Kidney (tissue), 14 donors: Measurements from ENCODE around the gene CYBA. TPM values are rescaled to one million over a fixed set of nuclear protein-coding genes. Genes with fewer than 3 reads are reported as not detected.

Source experiments
- DNase-seq, 5 donors: peaks; one replicate each; pipeline ENCODE4 v3.0.0-alpha.2; 2013 to 2020
- FAIRE-seq: peaks from 2 replicates; lab custom pipeline; 2012; peaks lifted over from hg19 to GRCh38; lab: Jason Lieb, UNC
- H3K27ac ChIP-seq, 2 donors: one replicate each; pipeline ENCODE4 v1.7.0; 2013; ENCODE audit warnings: low read depth in 2 of 2, low read length in 2 of 2, inconsistent platforms in 1 of 2
- H3K27me3 ChIP-seq: one replicate; pipeline ENCODE4 v1.7.1; 2013; ENCODE audit warnings: low read length, inconsistent platforms; ENCODE audit not compliant: control insufficient read depth, insufficient read depth
- H3K36me3 ChIP-seq, 3 donors: one replicate each; pipeline versions ENCODE4 v1.7.0 to v1.7.1; 2013; ENCODE audit warnings: low read length in 3 of 3, control low read depth in 1 of 3, inconsistent platforms in 1 of 3; ENCODE audit not compliant: insufficient read depth in 3 of 3, control insufficient read depth in 2 of 3
- H3K4me1 ChIP-seq, 3 donors: one replicate each; pipeline versions ENCODE4 v1.7.0 to v1.7.1; 2013; ENCODE audit warnings: low read length in 3 of 3, inconsistent platforms in 1 of 3, low read depth in 1 of 3; ENCODE audit not compliant: control insufficient read depth in 2 of 3, insufficient read depth in 2 of 3
- H3K4me3 ChIP-seq, 3 donors: one replicate each; pipeline versions ENCODE4 v1.7.0 to v1.8.1; 2013; ENCODE audit warnings: low read length in 3 of 3, control low read depth in 1 of 3, inconsistent platforms in 1 of 3
- H3K9ac ChIP-seq, 3 donors: one replicate each; pipeline versions ENCODE4 v1.7.0 to v1.7.1; 2013; ENCODE audit warnings: low read length in 3 of 3, control low read depth in 1 of 3, inconsistent platforms in 1 of 3
- H3K9me3 ChIP-seq, 3 donors: one replicate each; pipeline versions ENCODE4 v1.7.0 to v1.7.1; 2013; ENCODE audit warnings: low read length in 3 of 3, control low read depth in 1 of 3, inconsistent platforms in 1 of 3; ENCODE audit not compliant: control insufficient read depth in 2 of 3, insufficient read depth in 1 of 3
- intact Hi-C: fragments of 100-400 bp; cut with DNase I; formaldehyde crosslinking; loops from one replicate; pipeline ENCODE4 v1.11.1; 2022
- polyA plus RNA-seq: library from polyadenylated mRNA; stranded (reverse); fragments of 350-450 nt; fragmentation: Illumina TruSeq; extraction: RNeasy Lipid Tissue Mini Kit (QIAGEN cat#74804); gene quantifications from one replicate; pipeline ENCODE4 v1.2.3, GENCODE V29; 2014; ENCODE audit warnings: low read depth, low replicate concordance; ENCODE audit not compliant: insufficient read depth
- total RNA-seq: library from RNA; stranded (reverse); fragmentation: NEBNext Ultra II Directional; extraction: Animal tissue kit (Norgen Biotek cat#: 25700); gene quantifications from one replicate; pipeline ENCODE4 v1.2.1, GENCODE V29; 2021
- TF ChIP-seq, protein P1 (sequence below): IDR thresholded peaks from 3 replicates; pipeline ENCODE4 v1.5.1; 2012; ENCODE audit warnings: mild to moderate bottlenecking, moderate library complexity, borderline replicate concordance; ENCODE audit not compliant: insufficient read depth; ENCODE audit errors: extremely low read depth
- donor health status: control.
- donor health status: control.
- donor health status: control.
- donor health status: control.
- donor health status: control.
- donor health status: DM: yes; HTN: yes; CAD: no.
- donor health status: Normal renal cell carcinoma (clear cell type).

Gene CYBA
- total and polyA plus RNA-seq, 2 donors from 2014 or later: 263 to 395 TPM

DNA sequence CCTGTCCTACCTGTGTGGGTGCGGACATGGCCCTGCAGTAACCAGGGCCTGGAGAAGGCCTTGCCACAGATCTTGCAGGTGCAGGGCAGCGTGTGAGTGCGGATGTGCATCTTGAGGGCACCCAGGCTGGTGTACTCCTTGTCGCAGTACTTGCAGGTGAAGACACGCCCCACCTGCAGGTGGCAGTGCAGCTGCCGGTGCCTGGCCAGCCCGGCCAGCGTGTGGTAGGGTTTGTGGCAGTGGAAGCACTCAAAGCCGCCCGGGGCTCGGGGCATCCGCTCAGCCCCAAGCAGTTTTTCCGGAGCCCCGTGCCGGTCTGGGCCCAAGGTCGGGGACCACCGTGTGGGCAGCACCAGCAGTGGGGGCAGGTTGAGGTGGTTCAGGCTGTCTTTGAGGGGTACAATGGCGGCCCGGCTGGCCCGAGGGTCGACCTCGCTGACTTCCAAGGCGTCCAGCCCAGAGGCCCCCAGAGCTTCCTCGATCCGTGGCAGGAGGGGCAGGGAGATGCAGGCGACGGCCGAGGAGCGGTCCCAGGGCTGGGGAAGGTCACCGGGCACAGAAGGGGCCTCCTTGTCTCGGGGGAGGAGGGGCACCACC lies 30.3 kb upstream of the CYBA start:
- peaks cover 0 to 2% (median 0%) of the 10 kb centered on the region in 3 donors for H3K4me1 ChIP-seq
- H3K9me3 ChIP-seq: no peaks in the 10 kb centered on the region
- H3K36me3 ChIP-seq: no peaks in the 10 kb centered on the region
- no peak overlapping the region for H3K9ac ChIP-seq
- DNase-seq: peak in 1 of 5 donors; percentile 77
- no peak overlapping the region for H3K27ac ChIP-seq
- H3K4me3 ChIP-seq: no peak overlapping the region
- TF ChIP-seq, protein P1, sequence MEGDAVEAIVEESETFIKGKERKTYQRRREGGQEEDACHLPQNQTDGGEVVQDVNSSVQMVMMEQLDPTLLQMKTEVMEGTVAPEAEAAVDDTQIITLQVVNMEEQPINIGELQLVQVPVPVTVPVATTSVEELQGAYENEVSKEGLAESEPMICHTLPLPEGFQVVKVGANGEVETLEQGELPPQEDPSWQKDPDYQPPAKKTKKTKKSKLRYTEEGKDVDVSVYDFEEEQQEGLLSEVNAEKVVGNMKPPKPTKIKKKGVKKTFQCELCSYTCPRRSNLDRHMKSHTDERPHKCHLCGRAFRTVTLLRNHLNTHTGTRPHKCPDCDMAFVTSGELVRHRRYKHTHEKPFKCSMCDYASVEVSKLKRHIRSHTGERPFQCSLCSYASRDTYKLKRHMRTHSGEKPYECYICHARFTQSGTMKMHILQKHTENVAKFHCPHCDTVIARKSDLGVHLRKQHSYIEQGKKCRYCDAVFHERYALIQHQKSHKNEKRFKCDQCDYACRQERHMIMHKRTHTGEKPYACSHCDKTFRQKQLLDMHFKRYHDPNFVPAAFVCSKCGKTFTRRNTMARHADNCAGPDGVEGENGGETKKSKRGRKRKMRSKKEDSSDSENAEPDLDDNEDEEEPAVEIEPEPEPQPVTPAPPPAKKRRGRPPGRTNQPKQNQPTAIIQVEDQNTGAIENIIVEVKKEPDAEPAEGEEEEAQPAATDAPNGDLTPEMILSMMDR: peak; percentile 19
- peaks cover 9% of the 10 kb centered on the region for H3K27me3 ChIP-seq
- intact Hi-C loops: no loop called here
- no peak for FAIRE-seq

DNA sequence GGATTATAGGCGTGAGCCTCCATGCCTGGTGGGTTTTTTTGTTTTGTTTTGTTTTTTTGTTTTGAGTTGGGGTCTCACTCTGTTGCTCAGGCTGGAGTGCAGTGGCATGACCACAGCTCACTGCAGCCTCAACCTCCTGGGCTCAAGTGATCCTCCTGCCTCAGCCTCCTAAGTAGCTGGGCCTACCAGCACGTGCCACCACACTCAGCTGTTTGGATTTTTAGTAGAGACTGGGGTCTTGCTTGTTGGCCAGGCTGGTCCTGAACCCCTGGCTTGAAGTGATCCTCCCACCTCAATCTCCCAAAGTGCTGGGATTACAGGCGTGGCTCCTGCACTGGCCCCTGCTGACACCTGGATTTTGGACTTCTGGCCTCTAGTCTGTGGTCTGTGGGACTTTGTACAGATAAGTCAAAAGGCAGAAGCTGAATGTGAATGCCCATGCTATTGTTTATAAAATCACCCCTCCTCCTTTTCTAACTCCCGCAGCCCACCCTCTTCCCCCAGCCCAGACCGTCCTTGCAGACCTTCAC lies 29.8 kb upstream of the CYBA start:
- TF ChIP-seq, protein P1: no peak
- Histone ChIP-seq H3K4me3 (no peak overlapping the region), H3K9me3 (no peaks in the 10 kb centered on the region), H3K4me1 (peaks cover 0 to 2% (median 0%) of the 10 kb centered on the region in 3 donors), H3K36me3 (no peaks in the 10 kb centered on the region), H3K27me3 (peaks cover 9% of the 10 kb centered on the region), H3K9ac (no peak overlapping the region), H3K27ac (no peak overlapping the region)
- no peak for FAIRE-seq
- intact Hi-C loops: no loop called here
- no peak for DNase-seq

DNA sequence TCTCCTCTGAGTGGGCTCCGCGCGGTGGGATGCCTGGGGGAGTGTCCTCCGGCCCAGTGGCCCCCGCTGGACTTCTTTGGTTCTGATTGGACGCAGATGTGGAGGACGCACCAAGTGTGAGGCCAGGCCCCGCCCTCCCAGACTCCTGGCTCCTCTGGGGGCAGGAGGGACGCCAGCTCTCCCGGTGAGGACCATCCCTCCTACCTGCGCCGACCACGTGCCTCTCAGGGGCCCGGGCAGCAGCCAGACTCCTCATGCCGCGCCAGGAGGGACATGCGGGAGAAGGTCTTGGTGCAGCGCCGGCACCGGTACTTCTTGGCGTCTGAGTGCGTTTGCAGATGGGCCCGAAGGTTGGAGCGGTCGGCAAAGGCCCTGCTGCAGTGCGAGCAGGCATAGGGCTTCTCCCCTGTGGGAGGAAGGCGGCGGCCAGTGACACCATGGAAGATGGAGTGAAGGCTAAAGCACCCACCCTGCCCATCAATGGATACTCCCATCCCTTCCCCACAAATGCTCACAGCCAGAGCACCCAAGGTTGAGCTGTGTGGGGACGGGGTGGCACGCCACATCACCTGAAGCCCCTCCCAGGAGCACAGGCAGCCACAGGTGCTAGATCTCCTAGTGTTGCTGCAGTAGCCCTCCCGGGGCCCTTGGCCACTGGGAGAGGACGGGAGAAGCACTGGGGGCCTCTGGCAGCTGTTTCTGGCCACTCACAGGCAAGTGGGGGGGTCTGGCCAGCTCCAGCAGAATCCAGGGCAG lies 27.5 kb upstream of the CYBA start:
- H3K9me3 ChIP-seq: no peaks in the 10 kb centered on the region
- H3K9ac ChIP-seq: no peak overlapping the region
- H3K4me3 ChIP-seq: no peak overlapping the region
- TF ChIP-seq, protein P1: no peak
- FAIRE-seq: no peak
- no peaks in the 10 kb centered on the region for H3K36me3 ChIP-seq
- intact Hi-C loops: no loop called here
- peaks cover 0 to 2% (median 0%) of the 10 kb centered on the region in 3 donors for H3K4me1 ChIP-seq
- H3K27me3 ChIP-seq: peaks cover 3% of the 10 kb centered on the region
- H3K27ac ChIP-seq: no peak overlapping the region
- DNase-seq: peak in 2 of 5 donors; percentile 16 to 73
